Upper lobe of right lung (tissue), 1 donor: ENCODE results near the gene LRMDA. TPM values are rescaled to one million over a fixed set of nuclear protein-coding genes. Genes with fewer than 3 reads are reported as not detected.

Experiments
- ATAC-seq: fragments of 200-7000 bp; cut with Tn5 transposase; one replicate; pipeline ENCODE4 v1.9.1; 2020; ENCODE audit warnings: mild to moderate bottlenecking, moderate library complexity
- DNase-seq: peaks from one replicate; pipeline ENCODE4 v3.0.0-alpha.2; 2020
- H3K27ac ChIP-seq: fragments of 200-600 bp; one replicate; pipeline ENCODE4 v1.8.0; 2022
- H3K27me3 ChIP-seq: fragments of 200-600 bp; one replicate; pipeline ENCODE4 v1.8.0; 2022; ENCODE audit warnings: mild to moderate bottlenecking
- H3K36me3 ChIP-seq: fragments of 200-600 bp; one replicate; pipeline ENCODE4 v1.8.0; 2022
- H3K4me1 ChIP-seq: fragments of 200-600 bp; one replicate; pipeline ENCODE4 v1.8.0; 2022
- H3K4me3 ChIP-seq: fragments of 200-600 bp; one replicate; pipeline ENCODE4 v1.8.0; 2022; ENCODE audit warnings: mild to moderate bottlenecking
- H3K9me3 ChIP-seq: fragments of 200-600 bp; one replicate; pipeline ENCODE4 v1.8.0; 2022
- intact Hi-C: fragments of 100-400 bp; cut with DNase I; formaldehyde crosslinking; loops from one replicate; pipeline ENCODE4 v1.11.0; 2022
- total RNA-seq: library from RNA; stranded (reverse); fragmentation: NEBNext Ultra II Directional; extraction: Animal tissue kit (Norgen Biotek cat#: 25700); gene quantifications from one replicate; pipeline ENCODE4 v1.2.1, GENCODE V29; 2021
- TF ChIP-seq, protein P1 (sequence below): fragments of 200-600 bp; IDR thresholded peaks from one replicate; pipeline ENCODE4 v1.8.0; 2022; ENCODE audit warnings: antibody characterized with exemption
- donor health status: DM: no; HTN: yes; CAD: no; lungs with severe emphysema.

The LRMDA gene
- total RNA-seq, 1 donor from 2014 or later, result 20.0 TPM

DNA sequence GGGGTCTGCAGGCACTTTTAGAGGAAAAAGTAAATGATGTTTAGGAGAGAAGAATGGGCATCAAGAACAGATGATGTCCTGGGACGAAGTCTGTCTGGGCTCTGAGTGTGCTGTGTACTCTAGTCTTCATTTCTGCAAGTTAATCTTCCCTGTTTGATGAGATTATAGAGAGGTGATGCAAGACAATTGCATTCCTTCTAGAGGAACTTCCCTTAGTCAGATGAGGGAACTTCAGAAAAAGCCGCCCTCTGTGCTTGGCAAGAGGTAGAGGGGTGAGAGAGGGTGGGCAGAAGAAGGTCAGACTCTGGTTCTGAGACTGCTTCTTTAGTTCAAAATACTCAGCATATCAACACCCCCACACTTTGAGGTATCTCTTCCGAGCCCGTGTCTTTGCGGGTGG lies 797.9 kb downstream of the LRMDA start:
- TF ChIP-seq, protein P1, sequence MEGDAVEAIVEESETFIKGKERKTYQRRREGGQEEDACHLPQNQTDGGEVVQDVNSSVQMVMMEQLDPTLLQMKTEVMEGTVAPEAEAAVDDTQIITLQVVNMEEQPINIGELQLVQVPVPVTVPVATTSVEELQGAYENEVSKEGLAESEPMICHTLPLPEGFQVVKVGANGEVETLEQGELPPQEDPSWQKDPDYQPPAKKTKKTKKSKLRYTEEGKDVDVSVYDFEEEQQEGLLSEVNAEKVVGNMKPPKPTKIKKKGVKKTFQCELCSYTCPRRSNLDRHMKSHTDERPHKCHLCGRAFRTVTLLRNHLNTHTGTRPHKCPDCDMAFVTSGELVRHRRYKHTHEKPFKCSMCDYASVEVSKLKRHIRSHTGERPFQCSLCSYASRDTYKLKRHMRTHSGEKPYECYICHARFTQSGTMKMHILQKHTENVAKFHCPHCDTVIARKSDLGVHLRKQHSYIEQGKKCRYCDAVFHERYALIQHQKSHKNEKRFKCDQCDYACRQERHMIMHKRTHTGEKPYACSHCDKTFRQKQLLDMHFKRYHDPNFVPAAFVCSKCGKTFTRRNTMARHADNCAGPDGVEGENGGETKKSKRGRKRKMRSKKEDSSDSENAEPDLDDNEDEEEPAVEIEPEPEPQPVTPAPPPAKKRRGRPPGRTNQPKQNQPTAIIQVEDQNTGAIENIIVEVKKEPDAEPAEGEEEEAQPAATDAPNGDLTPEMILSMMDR, result no peak
- intact Hi-C loops, result no loop called here
- no peak for ATAC-seq
- H3K27ac ChIP-seq, result no peak overlapping the region
- H3K27me3 ChIP-seq, result no peaks in the 10 kb centered on the region
- H3K4me1 ChIP-seq, result peaks cover 17% of the 10 kb centered on the region
- DNase-seq, result no peak
- no peak overlapping the region for H3K4me3 ChIP-seq
- H3K9me3 ChIP-seq, result no peaks in the 10 kb centered on the region
- H3K36me3 ChIP-seq, result no peaks in the 10 kb centered on the region

GRCh38 chr10:76230921-76231285 lies 799.5 kb downstream of the LRMDA start:
- Histone ChIP-seq H3K36me3 (no peaks in the 10 kb centered on the region), H3K27me3 (no peaks in the 10 kb centered on the region), H3K4me3 (no peak overlapping the region), H3K9me3 (no peaks in the 10 kb centered on the region), H3K4me1 (peaks cover 17% of the 10 kb centered on the region), H3K27ac (no peak overlapping the region)
- ATAC-seq (no peak), DNase-seq (no peak)
- TF ChIP-seq, protein P1, result no peak
- intact Hi-C loops, result no loop called here

DNA sequence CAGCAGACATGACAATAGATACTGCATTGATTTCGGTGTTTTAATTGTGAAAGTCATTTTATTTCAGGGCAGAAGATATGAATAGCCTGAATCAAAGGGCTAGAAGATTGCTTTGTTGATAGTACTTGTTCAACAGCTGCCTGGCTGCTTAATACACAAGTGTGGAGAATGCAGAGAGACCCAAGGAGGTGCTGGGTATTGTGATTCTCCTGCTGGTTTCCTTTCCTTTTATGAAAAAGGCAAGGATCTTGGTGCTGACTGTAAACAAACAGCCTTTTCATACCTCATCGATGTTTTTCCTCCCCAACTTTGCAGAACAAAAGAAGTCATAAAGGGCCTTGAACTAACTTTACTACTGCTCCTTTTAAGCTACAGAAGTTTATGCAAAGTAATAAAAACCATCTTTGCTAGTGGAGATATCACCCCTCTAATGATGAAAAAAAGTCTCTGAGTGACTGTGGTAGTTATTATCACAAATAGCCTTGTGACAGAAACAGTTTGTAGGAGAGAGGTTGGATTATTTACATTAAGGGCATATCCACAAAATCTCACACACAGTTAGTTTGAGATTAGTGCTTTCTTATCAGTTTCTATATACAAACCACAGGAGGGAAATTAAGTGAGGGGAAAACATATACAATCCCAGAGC lies 800.0 kb downstream of the LRMDA start:
- ATAC-seq (no peak), DNase-seq (no peak)
- peaks cover 17% of the 10 kb centered on the region for H3K4me1 ChIP-seq
- H3K9me3 ChIP-seq, result no peaks in the 10 kb centered on the region
- H3K4me3 ChIP-seq, result no peak overlapping the region
- intact Hi-C loops, result no loop called here
- H3K36me3 ChIP-seq, result no peaks in the 10 kb centered on the region
- no peak overlapping the region for H3K27ac ChIP-seq
- no peaks in the 10 kb centered on the region for H3K27me3 ChIP-seq
- TF ChIP-seq, protein P1, result no peak

GRCh38 chr10:76234499-76235226 lies 803.2 kb downstream of the LRMDA start:
- peaks cover 17% of the 10 kb centered on the region for H3K4me1 ChIP-seq
- peak overlapping the region; percentile 13 for H3K27ac ChIP-seq
- intact Hi-C loops, result no loop called here
- DNase-seq (no peak), ATAC-seq (peak; percentile 66)
- H3K27me3 ChIP-seq, result no peaks in the 10 kb centered on the region
- no peak overlapping the region for H3K4me3 ChIP-seq
- no peaks in the 10 kb centered on the region for H3K9me3 ChIP-seq
- TF ChIP-seq, protein P1, result no peak
- H3K36me3 ChIP-seq, result no peaks in the 10 kb centered on the region

GRCh38 chr10:76236356-76236755 lies 804.9 kb downstream of the LRMDA start:
- Histone ChIP-seq H3K36me3 (no peaks in the 10 kb centered on the region), H3K27me3 (no peaks in the 10 kb centered on the region), H3K4me1 (peaks cover 4% of the 10 kb centered on the region), H3K4me3 (no peak overlapping the region), H3K27ac (no peak overlapping the region), H3K9me3 (no peaks in the 10 kb centered on the region)
- ATAC-seq (no peak), DNase-seq (no peak)
- TF ChIP-seq, protein P1, result no peak
- intact Hi-C loops, result no loop called here
